ENCODE data around the gene C3AR1. TPM values are rescaled to one million over a fixed set of nuclear protein-coding genes. Genes with fewer than 3 reads are reported as not detected.

Gene C3AR1
- polyA plus RNA-seq, 1 donor (not counting 4 experiments of a cell fraction or from before 2014, with no cell fraction given), result 0.60 TPM

DNA sequence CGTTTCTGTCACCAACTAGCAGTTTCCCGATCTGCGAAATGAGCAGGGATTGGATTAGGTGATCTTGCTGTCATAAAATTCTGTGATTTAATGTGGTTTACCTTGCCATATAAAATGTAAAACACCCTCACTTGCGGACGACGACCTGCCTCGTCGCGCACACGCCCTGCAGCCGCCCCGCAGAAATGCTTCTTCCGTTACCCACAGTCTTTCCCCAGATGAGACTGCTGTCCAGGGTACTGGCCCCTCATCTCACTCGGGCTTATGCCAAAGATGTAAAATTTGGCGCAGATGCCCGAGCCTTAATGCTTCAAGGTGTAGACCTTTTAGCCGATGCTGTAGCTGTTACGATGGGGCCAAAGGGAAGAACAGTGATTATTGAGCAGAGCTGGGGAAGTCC lies 51.3 kb downstream of the C3AR1 start:
- TF ChIP-seq CTCF (optimal IDR thresholded peaks at IDR 0.05 in 1 of 3, IDR thresholded peaks at IDR 0.05 in 1 of 3, conservative IDR thresholded peaks at IDR 0.05 in 1 of 3; ENCODE audit: extremely low read depth in 1 of 3, insufficient read depth in 2 of 3, low read length in 3 of 3), result no peak
- no peak for TF ChIP-seq EZH2 (IDR thresholded peaks at IDR 0.05; ENCODE audit: low read length)
- no peak overlapping the region for H3K27ac ChIP-seq (ENCODE audit: control insufficient read depth, insufficient read depth, low read length)
- FAIRE-seq (no peak), DNase-seq (ENCODE audit: low read depth, low spot score) (no peak)
- H3K79me2 ChIP-seq (ENCODE audit: control insufficient read depth, insufficient read depth, low read length), result no peaks in the 10 kb centered on the region
- H3K4me1 ChIP-seq (ENCODE audit: control insufficient read depth, extremely low read depth, insufficient read depth, low read length), result peaks cover 3% of the 10 kb centered on the region
- peaks cover 18% of the 10 kb centered on the region for H3K27me3 ChIP-seq (ENCODE audit: control insufficient read depth, extremely low read depth, insufficient read depth, low read length)
- H3K9me3 ChIP-seq (ENCODE audit: control insufficient read depth, low read depth, low read length), result no peaks in the 10 kb centered on the region
- dilution Hi-C loops (cut with MboI; ENCODE audit: extremely low pct_ligation_motif_present, low sequenced_read_pairs), result no loop called here
- no peak overlapping the region for H3K4me3 ChIP-seq (ENCODE audit: control insufficient read depth in 2 of 3, extremely low read depth in 1 of 3, insufficient read depth in 2 of 3, low read depth in 1 of 3, low read length in 3 of 3)
- H3K9me1 ChIP-seq (ENCODE audit: control insufficient read depth, extremely low read depth, insufficient read depth, low read length), result no peaks in the 10 kb centered on the region
- no peak overlapping the region for H3K4me2 ChIP-seq (ENCODE audit: control insufficient read depth, extremely low read depth, insufficient read depth, low read depth, low read length)
- H4K20me1 ChIP-seq (ENCODE audit: control insufficient read depth, extremely low read depth, insufficient read depth, low read length), result no peaks in the 10 kb centered on the region
- no peak overlapping the region for H2AFZ ChIP-seq (ENCODE audit: control insufficient read depth, low read length)
- no peak overlapping the region for H3K9ac ChIP-seq (ENCODE audit: control insufficient read depth, extremely low read depth, insufficient read depth, low read length)
- no peaks in the 10 kb centered on the region for H3K36me3 ChIP-seq (ENCODE audit: control insufficient read depth in 2 of 2, extremely low read depth in 1 of 2, insufficient read depth in 2 of 2, low read length in 2 of 2)

DNA sequence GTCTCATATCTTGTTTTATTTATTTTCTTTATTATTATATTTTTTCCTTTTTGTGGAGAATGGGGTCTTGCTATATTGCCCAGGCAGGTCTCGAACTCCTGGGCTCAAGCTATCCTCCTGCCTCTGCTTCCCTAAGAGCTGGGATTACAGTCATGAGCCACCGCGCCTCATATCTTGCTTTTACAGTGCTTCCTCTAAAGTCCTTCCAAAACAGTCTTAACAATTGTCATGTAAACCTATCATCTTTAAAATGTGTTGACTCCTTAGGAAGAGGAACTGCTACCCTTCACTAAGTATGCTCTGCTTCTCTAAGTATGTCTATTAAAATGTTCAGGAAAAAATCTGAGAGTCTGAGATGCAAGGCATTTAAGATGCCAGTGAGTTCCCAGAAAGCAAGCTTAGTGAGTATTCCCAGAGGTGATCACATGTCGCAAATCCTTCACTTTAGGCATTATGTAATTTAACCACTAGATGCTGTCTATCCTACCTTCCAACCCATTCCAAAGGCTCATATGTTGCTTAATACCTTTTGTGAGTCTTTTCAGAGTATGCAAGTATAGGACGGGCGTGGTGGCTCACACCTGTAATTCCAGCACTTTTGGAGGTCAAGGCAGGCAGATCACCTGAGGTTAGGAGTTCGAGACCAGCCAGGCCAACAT lies 53.4 kb downstream of the C3AR1 start:
- Histone ChIP-seq H3K27ac (ENCODE audit: control insufficient read depth, insufficient read depth, low read length) (no peak overlapping the region), H3K9me1 (ENCODE audit: control insufficient read depth, extremely low read depth, insufficient read depth, low read length) (no peaks in the 10 kb centered on the region), H3K27me3 (ENCODE audit: control insufficient read depth, extremely low read depth, insufficient read depth, low read length) (peaks cover 4% of the 10 kb centered on the region), H4K20me1 (ENCODE audit: control insufficient read depth, extremely low read depth, insufficient read depth, low read length) (no peaks in the 10 kb centered on the region), H3K9ac (ENCODE audit: control insufficient read depth, extremely low read depth, insufficient read depth, low read length) (no peak overlapping the region), H3K4me3 (ENCODE audit: control insufficient read depth in 2 of 3, extremely low read depth in 1 of 3, insufficient read depth in 2 of 3, low read depth in 1 of 3, low read length in 3 of 3) (no peak overlapping the region), H3K36me3 (ENCODE audit: control insufficient read depth in 2 of 2, extremely low read depth in 1 of 2, insufficient read depth in 2 of 2, low read length in 2 of 2) (no peaks in the 10 kb centered on the region), H3K79me2 (ENCODE audit: control insufficient read depth, insufficient read depth, low read length) (no peaks in the 10 kb centered on the region), H3K9me3 (ENCODE audit: control insufficient read depth, low read depth, low read length) (no peaks in the 10 kb centered on the region), H2AFZ (ENCODE audit: control insufficient read depth, low read length) (no peak overlapping the region), H3K4me1 (ENCODE audit: control insufficient read depth, extremely low read depth, insufficient read depth, low read length) (no peaks in the 10 kb centered on the region), H3K4me2 (ENCODE audit: control insufficient read depth, extremely low read depth, insufficient read depth, low read depth, low read length) (no peak overlapping the region)
- DNase-seq (ENCODE audit: low read depth, low spot score), result no peak
- dilution Hi-C loops (cut with MboI; ENCODE audit: extremely low pct_ligation_motif_present, low sequenced_read_pairs), result no loop called here
- no peak for TF ChIP-seq CTCF (optimal IDR thresholded peaks at IDR 0.05 in 1 of 3, IDR thresholded peaks at IDR 0.05 in 1 of 3, conservative IDR thresholded peaks at IDR 0.05 in 1 of 3; ENCODE audit: extremely low read depth in 1 of 3, insufficient read depth in 2 of 3, low read length in 3 of 3)
- TF ChIP-seq EZH2 (IDR thresholded peaks at IDR 0.05; ENCODE audit: low read length), result no peak
- FAIRE-seq, result no peak

Data from keratinocyte (primary cell).